Cerebellar nuclear complex (tissue), 1 donor: ENCODE data around the gene ENC1.
"Not testable (repeated sequence)": the region's sequence is repeated elsewhere in the genome, so short reads cannot be mapped to it uniquely, and the experiment has no call there.

ENCODE experiments used
- DNase-seq, 2 experiments: peaks; one replicate each; lab custom pipeline; 2025; lab: John Stamatoyannopoulos, UW

The ENC1 gene

GRCh38 chr5:74640450-74640953, at the start of gene ENC1:
ENC1 (minus strand) TSS chr5:74640728; CDS start chr5:74636485, 4,243 bp downstream.
- no peak for DNase-seq

- DNase-seq, result no peak
Observed at GRCh38 chr5:74686962-74687751, 46.6 kb upstream of the ENC1 start.

DNA sequence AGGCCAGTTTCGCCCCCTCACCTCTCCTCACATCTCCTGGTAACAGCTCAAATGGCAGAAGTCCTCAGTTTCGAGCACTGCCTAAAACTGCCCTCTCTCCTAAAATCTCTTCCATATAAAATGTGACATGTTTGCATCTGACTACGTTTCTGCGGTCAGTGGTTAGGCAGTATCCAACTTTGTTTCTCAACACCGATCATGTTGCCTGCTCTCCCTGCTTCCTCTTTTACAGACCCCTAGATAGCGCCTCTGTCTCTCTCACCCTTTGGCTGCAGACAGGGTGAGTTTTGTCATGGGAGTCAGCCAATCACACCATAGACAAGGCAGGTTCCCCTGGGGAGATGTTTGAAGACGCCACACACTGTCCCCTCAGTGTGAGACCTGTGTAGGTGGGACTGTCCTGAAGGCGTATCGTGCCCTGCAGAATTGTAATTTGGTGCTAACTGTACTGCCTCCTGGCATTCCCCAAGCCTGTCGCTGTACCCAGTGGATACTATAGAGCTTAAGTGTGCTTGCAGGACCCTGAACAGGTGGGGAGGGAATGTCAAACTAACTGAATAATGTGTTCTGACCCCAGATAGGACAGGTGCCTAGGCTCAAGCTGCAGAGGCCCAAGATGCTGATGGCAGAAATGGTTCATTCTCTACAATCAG, 45.6 kb upstream of the ENC1 start:
- DNase-seq, result no peak

DNA sequence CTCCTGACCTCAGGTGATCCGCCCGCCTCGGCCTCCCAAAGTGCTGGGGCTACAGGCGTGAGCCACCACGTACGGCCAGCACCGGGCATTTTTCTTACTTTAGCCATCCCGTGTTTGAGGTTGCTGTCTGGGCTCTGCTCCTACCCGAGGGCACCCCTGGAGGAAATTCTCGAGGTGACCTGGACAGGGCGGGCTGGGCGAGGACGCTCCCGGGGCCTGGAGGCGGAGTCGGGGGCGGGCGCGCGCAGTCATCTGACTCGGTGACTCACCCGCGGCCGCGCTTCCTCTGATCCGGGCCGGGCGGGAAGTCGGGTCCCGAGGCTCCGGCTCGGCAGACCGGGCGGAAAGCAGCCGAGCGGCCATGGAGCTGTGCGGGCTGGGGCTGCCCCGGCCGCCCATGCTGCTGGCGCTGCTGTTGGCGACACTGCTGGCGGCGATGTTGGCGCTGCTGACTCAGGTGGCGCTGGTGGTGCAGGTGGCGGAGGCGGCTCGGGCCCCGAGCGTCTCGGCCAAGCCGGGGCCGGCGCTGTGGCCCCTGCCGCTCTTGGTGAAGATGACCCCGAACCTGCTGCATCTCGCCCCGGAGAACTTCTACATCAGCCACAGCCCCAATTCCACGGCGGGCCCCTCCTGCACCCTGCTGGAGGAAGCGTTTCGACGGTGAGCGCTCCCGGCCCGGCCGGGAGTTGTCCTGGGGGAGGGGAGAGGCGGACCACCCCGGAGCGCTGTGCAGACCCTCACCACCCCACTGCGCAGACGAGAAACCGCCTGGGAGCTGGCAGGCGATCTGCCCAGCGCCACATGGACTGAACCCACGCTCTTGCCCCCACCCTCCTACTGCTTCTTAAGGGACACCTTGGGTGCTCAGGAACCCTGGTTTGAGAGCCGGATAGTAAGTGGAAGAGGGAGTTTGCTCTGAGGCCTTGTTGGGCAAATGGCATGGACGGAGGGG, 44.6 kb upstream of the ENC1 start, which contains the start of gene HEXB:
Gene HEXB (plus strand): TSS at position 334 of the 952 bp plus-strand sequence. CDS start 28 bp downstream, at position 362.
- peak in 1 of 2 experiments; percentile 31 for DNase-seq

DNA sequence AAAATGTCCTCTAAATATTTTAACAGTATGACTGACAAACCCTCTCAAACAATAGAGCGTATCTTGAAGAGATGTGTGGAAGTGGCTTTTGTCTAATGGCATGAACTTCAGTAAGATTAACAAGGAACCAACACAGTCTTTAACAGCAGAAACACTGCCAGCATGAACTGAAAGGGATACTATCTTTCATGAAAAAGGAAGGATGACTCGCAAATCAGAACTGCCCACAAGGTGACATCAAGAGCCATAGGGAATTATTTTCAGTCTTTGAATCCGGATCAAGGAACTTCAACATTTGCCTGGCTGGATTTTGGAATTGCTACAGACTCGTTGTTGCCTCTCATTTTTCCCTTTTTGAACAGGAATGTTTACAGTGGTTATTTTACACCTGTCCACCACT, 39.4 kb upstream of the ENC1 start:
- DNase-seq, result no peak

DNA sequence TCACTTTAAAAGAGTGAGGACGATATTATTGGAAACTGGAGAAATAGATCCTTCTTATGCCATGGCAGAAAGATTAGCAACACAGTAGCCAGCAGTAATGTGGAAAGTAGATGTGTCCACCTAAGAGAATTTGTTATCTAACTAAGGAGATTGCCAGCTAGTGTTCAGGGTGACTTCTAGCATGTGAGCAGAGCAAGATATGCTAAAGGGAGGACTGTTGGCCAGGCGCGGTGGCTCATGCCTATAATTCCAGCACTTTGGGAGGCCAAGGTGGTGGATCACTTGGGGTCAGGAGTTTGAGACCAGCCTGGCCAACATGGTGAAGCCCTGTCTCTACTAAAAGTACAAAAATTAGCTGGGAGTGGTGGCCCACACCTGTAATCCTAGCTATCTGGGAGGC, 38.8 kb upstream of the ENC1 start:
- not testable (repeated sequence) for DNase-seq

DNA sequence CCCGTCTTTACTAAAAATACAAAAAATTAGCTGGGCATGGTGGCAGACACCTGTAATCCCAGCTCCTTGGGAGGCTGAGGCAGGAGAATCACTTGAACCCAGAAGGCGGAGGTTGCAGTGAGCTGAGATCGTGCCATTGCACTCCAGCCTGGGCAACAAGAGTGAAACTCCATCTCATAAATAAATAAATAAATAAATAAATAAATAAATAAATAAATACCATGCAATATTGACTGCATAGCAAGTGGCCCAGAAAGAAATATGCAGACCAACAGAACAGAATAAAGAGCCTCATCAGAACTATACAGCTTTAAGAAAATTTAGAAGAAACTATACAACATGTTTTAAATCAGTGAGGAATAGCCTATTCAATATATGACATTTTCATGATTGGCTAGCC, 37.6 kb upstream of the ENC1 start:
- not testable (repeated sequence) for DNase-seq

DNA sequence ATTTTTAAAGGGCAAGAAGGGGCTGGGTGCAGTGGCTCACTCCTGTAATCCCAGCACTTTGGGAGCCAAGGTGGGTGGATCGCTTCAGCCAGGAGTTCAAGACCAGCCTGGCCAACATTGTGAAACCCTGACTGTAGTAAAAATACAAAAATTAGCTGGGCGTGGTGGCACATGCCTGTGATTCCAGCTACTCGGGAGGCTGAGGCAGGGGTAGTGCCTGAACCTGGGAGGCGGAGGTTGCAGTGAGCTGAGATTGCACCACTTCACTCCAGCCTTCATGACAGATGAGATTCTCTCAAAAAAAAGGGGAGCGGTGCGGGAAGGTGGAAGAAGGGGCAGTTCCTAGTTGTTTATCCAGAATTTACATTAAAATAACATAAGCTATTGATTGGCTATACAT, 35.9 kb upstream of the ENC1 start:
- DNase-seq, result not testable (repeated sequence)

DNA sequence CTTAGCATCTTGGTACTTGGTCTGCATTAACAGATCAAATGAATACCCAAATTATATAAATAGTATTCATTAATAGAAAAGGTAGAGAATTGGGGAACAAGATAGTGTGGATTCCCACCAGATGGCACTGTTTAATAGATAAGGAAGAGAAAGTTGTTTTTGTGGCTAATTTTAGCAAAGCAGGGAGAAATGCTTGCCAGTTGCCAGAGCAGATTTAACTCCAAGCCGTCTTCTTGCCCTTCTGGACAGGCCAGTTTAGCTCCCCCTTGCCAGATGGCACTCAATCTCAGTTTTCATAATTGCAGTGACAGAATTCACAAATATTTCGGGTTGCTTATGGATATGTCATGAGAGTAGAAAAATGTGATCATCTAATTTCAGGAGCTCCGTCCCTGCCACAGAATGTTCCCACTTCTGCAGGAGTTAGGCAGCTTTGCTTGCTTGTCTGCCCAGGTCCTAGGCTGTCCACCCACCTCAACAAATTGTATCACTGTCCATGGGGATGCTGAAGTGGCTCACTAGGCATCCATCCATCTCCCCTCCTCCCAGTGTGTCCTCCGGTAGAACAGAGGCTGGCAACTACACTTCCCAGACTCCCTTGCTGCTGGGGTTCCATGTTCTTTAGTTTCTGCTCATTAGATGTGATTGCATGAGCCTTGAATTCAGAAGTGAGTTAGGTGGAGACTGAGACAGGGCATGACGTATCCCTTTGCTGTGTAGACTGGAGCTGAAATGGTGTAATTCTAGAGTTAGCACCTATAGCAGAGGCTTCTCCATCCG, 32.7 kb upstream of the ENC1 start:
- peak; percentile 32 to 88 for DNase-seq

DNA sequence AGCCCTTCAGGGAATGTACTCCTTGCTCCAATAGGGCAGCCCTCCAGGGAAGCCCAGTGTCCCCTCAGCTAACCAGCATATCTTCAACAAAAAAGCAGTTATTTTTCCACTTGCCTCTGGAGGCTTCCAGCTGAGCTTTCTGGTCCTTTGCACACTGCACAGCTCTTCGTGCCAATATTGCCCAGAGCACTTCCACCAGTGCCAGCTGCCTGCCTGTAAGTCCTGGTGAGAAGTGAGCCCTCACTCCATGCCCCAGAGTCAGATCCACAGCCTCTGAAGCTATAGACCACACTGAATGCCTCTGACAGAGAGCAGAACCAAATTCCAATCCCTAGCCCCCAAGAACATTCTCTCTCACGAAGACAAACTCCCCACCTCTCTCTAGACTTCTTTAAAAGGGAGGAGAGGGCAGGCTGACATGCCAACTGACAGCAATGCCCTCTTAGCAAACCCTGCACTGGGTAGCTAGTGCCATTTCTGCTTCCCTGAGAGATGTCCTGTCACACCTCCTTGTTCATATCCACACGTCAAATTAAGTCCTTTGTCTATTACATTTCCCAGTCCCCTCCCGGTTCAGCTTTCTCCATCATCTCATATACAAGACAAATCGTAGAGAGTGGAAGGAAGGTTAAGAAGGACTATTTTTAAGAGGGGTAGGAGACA, 31.8 kb upstream of the ENC1 start:
- DNase-seq, result no peak

DNA sequence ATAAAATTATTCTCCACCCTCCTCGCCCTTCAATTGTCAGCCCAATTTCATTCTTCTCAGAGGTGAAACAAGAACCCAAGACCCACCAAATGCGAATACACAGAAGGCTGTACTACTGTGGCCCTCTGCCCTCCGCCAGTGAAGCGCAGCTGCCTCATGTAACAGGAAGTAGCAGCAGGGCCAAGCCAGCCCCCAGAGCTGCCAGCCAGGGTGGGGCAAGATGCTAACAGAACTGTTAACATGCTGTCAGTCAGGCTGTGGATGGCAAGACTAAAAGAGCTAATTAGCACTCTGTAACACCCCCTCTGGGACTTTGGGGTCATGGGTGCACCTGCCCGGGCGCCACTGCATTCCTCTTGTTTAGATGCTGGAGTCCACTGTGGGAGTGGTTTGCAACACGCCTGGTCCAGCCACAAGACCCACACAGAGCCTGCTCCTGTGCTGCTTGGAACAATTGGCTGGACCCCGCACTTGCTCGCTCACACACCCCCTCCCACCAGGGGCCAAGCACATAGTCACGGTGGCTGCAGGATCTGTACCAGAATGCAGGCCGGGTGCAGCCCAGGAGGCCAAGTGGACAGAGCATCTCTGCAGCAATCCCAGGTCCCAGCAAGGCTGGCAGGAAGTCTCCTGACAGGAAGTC, 30.0 kb upstream of the ENC1 start:
- no peak for DNase-seq

DNA sequence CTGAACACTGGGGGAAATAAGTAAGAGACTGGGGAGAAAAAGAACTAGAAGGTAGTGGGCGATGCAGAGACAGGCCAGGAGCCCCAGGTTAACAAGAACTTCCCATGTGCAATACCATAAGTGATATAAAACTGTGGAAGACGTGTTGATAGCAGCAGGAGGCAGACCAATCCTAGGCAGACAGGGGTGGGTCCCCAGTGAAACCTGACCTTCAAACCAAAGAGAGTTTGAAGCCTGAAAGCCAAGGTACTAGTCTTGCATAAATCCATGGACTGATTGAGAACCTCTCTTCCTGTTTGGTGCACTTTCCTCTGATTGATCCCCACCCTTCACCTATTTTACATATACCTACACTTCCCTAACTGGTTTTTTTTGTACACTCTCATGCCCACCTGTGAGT, 29.3 kb upstream of the ENC1 start:
- no peak for DNase-seq

DNA sequence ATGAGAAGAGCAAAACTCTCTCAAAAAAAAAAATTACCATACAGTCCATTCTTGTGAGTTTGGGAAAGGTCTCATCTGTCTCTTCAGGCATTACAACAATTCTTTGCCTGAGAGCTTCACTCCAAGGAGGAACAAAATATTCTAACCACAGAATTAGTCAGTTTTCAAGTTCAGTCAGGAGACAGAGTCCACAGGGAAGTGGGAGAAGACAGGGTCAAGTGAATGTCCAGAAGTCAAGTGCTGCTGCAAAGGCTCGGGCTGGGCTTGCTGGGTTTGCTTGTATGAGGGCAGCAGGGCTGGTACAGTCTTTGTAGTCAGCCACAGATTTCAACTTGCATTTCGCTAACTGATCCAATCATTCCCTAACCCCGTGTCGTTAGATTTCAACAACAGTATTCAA, 26.9 kb upstream of the ENC1 start:
- no peak for DNase-seq

DNA sequence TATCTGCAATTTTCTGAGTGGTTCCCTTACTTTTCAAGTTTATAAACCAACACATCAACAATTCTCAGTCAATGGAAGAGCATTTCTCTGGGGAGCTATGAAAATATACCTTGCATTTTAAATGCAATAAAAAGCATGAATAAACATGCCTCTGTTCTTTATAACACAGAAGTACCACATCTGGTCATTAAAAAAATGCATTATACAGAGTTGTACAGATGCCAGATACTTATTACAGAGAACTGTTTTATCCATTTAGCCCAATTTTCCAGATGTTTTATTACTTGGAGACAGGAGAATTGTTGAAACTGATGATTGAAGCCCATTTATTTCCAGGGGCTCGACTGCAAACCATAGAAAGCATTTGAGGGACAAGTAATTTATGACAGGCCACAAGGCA, 25.3 kb upstream of the ENC1 start:
- DNase-seq, result no peak

- no peak for DNase-seq
Observed at GRCh38 chr5:74665273-74665672, 24.7 kb upstream of the ENC1 start.

DNA sequence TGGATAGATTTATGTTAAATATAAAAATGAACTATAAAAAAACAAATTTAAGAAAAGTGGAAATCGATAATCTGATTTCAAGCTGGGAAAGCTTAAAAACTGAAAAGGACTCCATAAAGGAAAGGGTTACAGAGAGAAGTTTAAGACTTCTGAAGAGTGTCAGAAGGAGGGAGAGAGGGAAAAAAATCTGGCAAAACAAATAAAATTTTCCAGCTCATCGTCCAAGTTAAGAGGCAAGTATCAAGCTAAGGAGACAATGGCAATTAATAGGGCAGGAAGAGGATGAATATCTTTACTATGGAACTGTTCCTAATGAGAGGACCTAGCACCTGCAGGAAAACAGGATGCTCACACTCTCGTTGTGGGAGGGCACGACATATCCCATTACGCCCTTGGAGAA, 24.0 kb upstream of the ENC1 start:
- DNase-seq, result no peak

- DNase-seq, result no peak
Observed at GRCh38 chr5:74660873-74661272, 20.3 kb upstream of the ENC1 start.

DNA sequence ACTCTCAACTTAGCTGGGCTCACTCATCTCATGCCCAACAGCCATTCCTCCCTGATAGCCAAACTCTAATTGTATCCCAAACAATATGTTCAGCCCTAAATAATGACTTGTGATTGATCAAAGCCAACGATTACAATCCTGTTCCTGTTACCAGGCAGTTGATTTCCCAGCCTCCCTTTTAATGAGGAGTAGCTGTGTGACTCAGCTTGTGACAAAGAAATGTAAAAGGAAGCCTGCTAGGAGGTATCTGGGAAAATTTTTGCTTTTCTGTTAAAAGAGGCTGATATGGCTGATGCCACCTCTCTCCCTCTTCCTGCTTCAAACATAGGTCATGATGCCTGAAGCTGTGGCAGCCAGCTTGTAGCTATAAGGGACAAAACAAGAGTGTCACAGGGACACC, 19.6 kb upstream of the ENC1 start:
- no peak for DNase-seq

DNA sequence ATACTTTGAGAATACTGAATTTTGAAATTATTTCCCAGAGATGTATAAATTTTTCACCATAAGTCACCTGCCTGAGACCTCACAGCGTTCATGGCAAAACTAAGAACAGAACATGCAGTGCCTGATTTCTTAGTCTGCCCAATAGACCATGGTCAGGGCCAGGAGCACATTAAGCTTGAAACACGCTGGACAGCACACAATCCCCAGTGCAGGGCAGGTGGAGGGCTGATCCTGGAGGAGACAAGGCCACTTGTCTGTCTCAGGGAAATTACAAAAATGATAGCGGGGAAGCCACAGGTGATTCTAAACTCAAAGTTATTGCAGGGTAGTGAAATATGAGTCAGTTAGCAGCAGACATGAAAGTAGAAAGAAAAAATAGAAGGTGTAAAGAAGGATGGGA, 18.6 kb upstream of the ENC1 start:
- DNase-seq, result no peak

DNA sequence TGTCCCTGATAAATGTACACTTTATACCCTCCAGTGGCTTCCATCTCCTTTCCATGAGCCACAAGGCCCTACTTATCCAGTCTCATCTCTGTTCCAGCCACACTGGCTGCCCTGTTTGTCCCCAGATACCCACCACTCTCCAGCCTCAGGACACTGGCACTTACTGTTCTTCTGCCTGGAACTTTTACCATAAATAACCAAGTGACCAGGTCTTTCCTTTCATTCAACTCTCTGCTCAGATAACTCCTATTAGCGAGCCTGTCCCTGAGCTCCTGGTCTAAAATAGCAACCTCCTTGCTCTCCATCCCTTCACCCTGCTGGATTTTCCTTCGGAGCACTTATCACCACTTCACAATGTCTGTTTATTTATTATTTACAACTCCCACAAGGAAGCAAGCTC, 16.6 kb upstream of the ENC1 start:
- DNase-seq, result no peak
